ENCODE measurements around the gene BAIAP3. TPM values are rescaled to one million over a fixed set of nuclear protein-coding genes. Genes with fewer than 3 reads are reported as not detected.

Gene BAIAP3
- total and polyA plus RNA-seq, 10 of the 15 experiments (the other 5 are each of a cell fraction or from before 2014, with no cell fraction given), result 0.03 to 0.56 (median 0.17) TPM; not detected in 3

- RAD21 ChIA-PET (ENCODE audit: unreplicated experiment), result no interaction called here
- CTCF ChIA-PET, result no interaction called here
- peaks cover 8% of the 10 kb centered on the region for H3K4me1 ChIP-seq (ENCODE audit: control insufficient read depth, insufficient read depth, low read length)
- H3K4me2 ChIP-seq (ENCODE audit: control insufficient read depth, insufficient read depth), result no peak overlapping the region
- peaks cover 26% of the 10 kb centered on the region for H3K79me2 ChIP-seq (ENCODE audit: control insufficient read depth, insufficient read depth, low read length)
- no peaks in the 10 kb centered on the region for H3K27me3 ChIP-seq (replicated peaks in 1 of 2; ENCODE audit: control insufficient read depth in 2 of 2, insufficient read depth in 2 of 2, low read length in 1 of 2)
- DNase-seq (ENCODE audit: low read depth, low spot score), result no peak
- no peak for FAIRE-seq
- H3K27ac ChIP-seq (ENCODE audit: control insufficient read depth, insufficient read depth), result no peak overlapping the region
- in situ Hi-C loops (cut with MboI) (no loop called here), intact Hi-C loops (cut with micrococcal nuclease; ENCODE audit: unreplicated experiment) (no loop called here)
- no peak overlapping the region for H3K9ac ChIP-seq (ENCODE audit: control insufficient read depth, insufficient read depth, low read length)
- BruUV-seq (replicated peaks), result no TSS peak
- TF ChIP-seq RAD51 (IDR thresholded peaks at IDR 0.05) (no peak), NR2F1 (conservative IDR thresholded peaks at IDR 0.05) (no peak), PKNOX1 (IDR thresholded peaks at IDR 0.05) (no peak), TAF1 (IDR thresholded peaks at IDR 0.05; ENCODE audit: borderline replicate concordance, low read depth, low read length) (no peak), ZSCAN29 (IDR thresholded peaks at IDR 0.05) (no peak), ASH2L (IDR thresholded peaks at IDR 0.05; ENCODE audit: borderline replicate concordance, low read depth) (no peak), NFYA (IDR thresholded peaks at IDR 0.05; ENCODE audit: borderline replicate concordance, low read depth, low read length) (no peak), TCF12 (IDR thresholded peaks at IDR 0.05; ENCODE audit: low read depth, low read length) (no peak), MEF2A (IDR thresholded peaks at IDR 0.05; ENCODE audit: insufficient read depth, low read depth, low read length) (no peak), TARDBP (IDR thresholded peaks at IDR 0.05; ENCODE audit: borderline replicate concordance) (no peak), EGR1 (IDR thresholded peaks at IDR 0.05; ENCODE audit: borderline replicate concordance in 1 of 2, low read depth in 2 of 2, low read length in 2 of 2) (no peak), NRF1 (conservative IDR thresholded peaks at IDR 0.05; ENCODE audit: low read depth, low read length) (no peak), YY1 (IDR thresholded peaks at IDR 0.05; ENCODE audit: low read depth, low read length) (no peak), RELA (IDR thresholded peaks at IDR 0.05; ENCODE audit: borderline replicate concordance, partially characterized antibody) (no peak), CREM (IDR thresholded peaks at IDR 0.05; ENCODE audit: low read depth) (no peak), E2F4 (IDR thresholded peaks at IDR 0.05; ENCODE audit: low read depth, low read length) (no peak)
- H3K4me3 ChIP-seq, result no peak overlapping the region
- no peaks in the 10 kb centered on the region for H4K20me1 ChIP-seq (ENCODE audit: control insufficient read depth, insufficient read depth)
- no peak for ATAC-seq
- SMC1A ChIA-PET (ENCODE audit: uncharacterized antibody, unreplicated experiment), result no interaction called here
- peaks cover 0 to 6% of the 10 kb centered on the region in 2 experiments; a peak in 3 of 4 replicates for H3K36me3 ChIP-seq (ENCODE audit: control insufficient read depth in 2 of 2, insufficient read depth in 2 of 2, low read length in 1 of 2)
- POLR2A ChIA-PET, result no interaction called here
- WGBS (ENCODE audit: insufficient coverage, insufficient replicate concordance, low lambda C conversion rate, missing lambda C conversion rate), result 67% methylated on average over 14 of the region's 14 CpGs
- no peaks in the 10 kb centered on the region for H3K9me3 ChIP-seq (replicated peaks; ENCODE audit: control insufficient read depth, insufficient read depth, low read length)
- no peak overlapping the region for H2AFZ ChIP-seq (ENCODE audit: control insufficient read depth, low read depth, low read length)
Observed at GRCh38 chr16:1348926-1349325, 15.5 kb downstream of the BAIAP3 start.
